NCI-H226 (cell line): Measurements from ENCODE around the gene BCAP29.
"Not testable (repeated sequence)": the region's sequence is repeated elsewhere in the genome, so short reads cannot be mapped to it uniquely, and the experiment has no call there.

ENCODE experiments used
- DNase-seq: peaks from one replicate; pipeline ENCODE4 v3.0.0-alpha.2; 2015

The BCAP29 gene

GRCh38 chr7:107628461-107629064 lies 48.5 kb downstream of the BCAP29 start:
- no peak for DNase-seq

- no peak for DNase-seq
These were observed 50.3 kb downstream of the BCAP29 start for GRCh38 chr7:107630342-107630741.

GRCh38 chr7:107631588-107632491 lies 51.8 kb downstream of the BCAP29 start:
- no peak for DNase-seq

- no peak for DNase-seq
These were observed 52.4 kb downstream of the BCAP29 start for GRCh38 chr7:107632492-107632865.

DNA sequence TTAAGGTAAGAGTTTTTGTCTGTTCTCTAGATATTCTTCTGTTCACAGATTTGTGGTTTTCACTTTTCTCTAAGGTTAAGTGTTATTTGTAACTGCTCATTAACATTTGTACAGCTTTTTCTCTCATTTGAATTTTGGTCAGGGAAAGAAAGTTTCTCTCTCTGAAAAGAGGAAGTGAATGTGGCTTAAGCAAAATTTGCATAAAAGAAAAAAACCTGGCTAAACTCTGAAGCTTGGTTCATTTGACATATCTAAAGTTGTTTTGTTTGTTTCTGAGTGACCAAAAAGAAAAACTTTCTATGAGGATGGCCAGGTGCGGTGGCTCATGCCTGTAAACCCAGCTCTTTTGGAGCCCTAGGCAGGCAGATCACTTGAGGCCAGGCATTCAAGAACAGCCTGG lies 58.5 kb downstream of the BCAP29 start:
- DNase-seq, result no peak

DNA sequence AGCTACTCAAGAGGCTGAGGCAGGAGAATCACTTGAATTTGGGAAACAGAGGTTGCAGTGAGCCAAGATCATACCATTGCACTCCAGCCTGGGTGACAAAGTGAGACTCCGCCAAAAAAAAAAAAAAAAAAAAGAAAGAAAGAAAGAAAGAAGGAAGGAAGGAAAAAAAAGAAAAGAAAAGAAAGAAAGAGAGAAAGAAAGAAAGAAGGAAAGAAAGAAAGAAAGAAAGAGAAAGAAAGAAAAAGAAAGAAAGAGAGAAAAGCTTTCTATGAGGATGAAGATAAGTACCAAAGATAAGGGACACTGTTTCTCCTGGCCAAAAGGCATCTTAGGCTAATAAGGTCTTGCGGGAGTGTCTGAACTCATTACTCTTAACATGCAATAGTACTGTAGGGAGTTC lies 59.0 kb downstream of the BCAP29 start:
- DNase-seq, result not testable (repeated sequence)

- no peak for DNase-seq
These were observed 61.6 kb downstream of the BCAP29 start for GRCh38 chr7:107641676-107642075.

DNA sequence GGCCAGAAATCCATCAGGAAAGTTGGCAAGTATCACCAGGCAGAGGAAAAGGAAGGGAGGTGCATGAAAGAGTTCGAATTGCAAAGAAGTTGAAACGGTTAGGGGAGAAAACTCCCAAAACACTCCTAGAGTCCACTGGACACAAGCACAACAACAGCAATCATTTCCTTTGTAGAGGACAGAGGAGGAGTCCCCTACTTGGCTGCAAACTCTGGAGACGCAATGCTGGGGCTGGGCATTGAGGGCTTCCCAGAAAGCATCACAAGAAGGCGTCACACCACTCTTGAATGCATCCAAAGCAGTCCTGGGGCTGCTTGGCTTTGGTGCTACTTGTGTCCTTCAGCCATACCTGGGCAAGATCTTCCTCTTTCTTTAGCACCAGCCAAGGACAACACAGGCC lies 62.5 kb downstream of the BCAP29 start:
- DNase-seq, result no peak

- peak; percentile 72 for DNase-seq
These were observed 63.4 kb downstream of the BCAP29 start for GRCh38 chr7:107643407-107643806.

DNA sequence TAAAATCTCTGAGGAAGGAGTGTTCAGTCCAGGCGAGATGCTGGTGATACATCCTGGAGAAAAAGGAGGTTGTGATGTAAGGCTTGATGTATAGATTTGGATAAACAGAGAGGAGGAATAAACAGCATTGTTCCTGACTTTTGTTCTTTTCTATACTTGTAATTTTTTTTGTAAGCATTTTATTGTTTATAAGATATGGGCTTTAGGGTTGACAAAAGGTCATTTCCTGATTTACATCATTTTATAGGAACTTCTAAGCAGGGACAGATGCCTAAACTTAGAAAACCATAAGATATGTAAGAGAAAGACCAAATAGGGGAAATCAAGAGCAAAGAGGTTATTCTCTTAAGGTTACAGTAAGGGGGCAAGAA lies 63.9 kb downstream of the BCAP29 start:
- DNase-seq, result no peak

- no peak for DNase-seq
These were observed 64.4 kb downstream of the BCAP29 start for GRCh38 chr7:107644309-107644974.

- DNase-seq, result no peak
These were observed 72.6 kb downstream of the BCAP29 start for GRCh38 chr7:107652642-107653041.

GRCh38 chr7:107658467-107658866 lies 78.4 kb downstream of the BCAP29 start:
- DNase-seq, result no peak

DNA sequence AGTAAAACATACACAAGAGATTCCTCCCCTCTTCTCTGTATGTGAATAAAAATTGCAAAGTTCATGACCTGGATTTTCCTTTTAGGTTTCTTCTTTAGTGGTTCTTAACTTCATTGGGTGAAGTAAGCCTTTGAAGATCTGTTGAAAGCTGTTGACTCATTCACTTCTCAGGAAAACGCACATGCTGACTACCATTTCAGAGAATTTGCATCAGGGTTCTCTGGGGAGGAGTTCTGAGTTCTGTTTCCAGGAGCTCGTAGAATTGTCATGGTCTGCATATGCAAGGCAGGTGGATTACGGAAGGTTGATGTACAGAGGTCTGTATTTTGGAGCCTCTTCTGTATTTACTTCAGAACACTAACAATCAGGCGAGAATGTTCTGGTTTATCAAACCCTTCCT lies 79.6 kb downstream of the BCAP29 start:
- DNase-seq, result peak; percentile 90

- DNase-seq, result no peak
These were observed 80.5 kb downstream of the BCAP29 start, which contains the start of gene SLC26A4 for GRCh38 chr7:107660381-107661080. Gene SLC26A4 (plus strand): TSS chr7:107660828. CDS start chr7:107661642, 814 bp downstream.

GRCh38 chr7:107661081-107661864 lies 81.2 kb downstream of the BCAP29 start:
- no peak for DNase-seq

- DNase-seq, result no peak
These were observed 81.9 kb downstream of the BCAP29 start for GRCh38 chr7:107661865-107662379.

GRCh38 chr7:107663196-107663595 lies 83.2 kb downstream of the BCAP29 start:
- DNase-seq, result no peak

GRCh38 chr7:107666790-107667189 lies 86.7 kb downstream of the BCAP29 start:
- peak; percentile 73 for DNase-seq

DNA sequence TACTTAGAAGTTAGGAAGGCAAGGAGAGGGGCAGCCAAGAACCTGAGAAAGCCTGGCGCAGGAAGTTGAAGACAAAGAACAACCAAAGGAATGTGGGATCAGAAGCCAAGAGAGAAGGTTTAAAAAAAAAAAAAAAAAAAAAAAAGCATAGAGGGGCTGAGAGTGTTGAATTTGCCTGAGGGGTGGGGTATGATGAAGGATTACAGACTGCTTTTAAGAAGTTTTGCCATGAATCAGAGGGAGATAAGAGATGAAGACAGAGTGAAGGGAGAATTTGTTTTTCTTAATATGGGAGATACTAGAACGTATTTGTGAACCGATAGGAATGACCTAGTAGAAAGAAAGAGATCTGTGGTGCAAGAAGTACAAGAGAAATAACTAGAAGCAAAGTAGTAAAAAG lies 87.3 kb downstream of the BCAP29 start:
- peak; percentile 80 for DNase-seq

DNA sequence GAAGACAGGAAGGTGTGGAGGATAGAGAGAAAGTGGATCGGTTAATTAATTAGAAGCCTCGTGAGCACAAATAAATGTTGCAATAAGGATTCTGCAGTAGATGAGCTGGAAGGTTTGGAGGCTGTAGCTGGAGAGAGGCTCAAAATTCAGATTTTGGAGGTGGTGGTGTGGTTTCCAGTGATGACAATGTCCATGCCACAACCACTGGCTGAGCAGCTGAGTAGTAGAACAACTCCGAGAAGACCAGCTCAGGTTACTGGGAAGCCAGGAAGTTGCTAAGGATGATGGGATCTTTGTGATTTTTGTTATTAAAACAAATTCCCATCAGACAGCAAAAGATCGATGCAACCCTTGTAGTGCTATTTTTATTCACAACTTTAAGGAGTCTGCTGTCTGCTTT lies 88.2 kb downstream of the BCAP29 start:
- peak; percentile 29 for DNase-seq
